Measurements from ENCODE around the gene ZSCAN2.

DNA sequence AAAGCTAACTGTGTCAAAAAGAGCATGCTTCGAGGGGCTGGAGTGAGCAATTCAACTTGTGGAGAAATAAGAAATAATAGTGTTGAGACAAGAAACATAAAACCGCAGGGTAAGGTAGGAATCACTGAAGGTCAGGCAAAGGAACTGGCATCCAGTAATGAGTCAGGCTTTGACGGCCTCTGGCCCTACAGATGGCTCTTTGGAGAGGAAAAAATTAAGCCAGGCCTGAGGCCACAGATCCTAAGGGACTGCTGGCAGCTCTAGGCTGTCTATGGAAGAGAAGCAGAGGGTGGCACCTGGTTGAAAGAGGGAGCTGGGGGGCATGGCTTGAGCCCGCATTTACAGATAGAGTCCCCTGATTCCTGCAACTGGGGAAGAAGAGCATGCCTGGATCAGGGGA, 28.6 kb upstream of the ZSCAN2 start:
- TF ChIP-seq, protein P1, sequence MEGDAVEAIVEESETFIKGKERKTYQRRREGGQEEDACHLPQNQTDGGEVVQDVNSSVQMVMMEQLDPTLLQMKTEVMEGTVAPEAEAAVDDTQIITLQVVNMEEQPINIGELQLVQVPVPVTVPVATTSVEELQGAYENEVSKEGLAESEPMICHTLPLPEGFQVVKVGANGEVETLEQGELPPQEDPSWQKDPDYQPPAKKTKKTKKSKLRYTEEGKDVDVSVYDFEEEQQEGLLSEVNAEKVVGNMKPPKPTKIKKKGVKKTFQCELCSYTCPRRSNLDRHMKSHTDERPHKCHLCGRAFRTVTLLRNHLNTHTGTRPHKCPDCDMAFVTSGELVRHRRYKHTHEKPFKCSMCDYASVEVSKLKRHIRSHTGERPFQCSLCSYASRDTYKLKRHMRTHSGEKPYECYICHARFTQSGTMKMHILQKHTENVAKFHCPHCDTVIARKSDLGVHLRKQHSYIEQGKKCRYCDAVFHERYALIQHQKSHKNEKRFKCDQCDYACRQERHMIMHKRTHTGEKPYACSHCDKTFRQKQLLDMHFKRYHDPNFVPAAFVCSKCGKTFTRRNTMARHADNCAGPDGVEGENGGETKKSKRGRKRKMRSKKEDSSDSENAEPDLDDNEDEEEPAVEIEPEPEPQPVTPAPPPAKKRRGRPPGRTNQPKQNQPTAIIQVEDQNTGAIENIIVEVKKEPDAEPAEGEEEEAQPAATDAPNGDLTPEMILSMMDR (IDR thresholded peaks at IDR 0.05) = no peak
- TF ChIP-seq EP300 (IDR thresholded peaks at IDR 0.05) (no peak), POLR2A (IDR thresholded peaks at IDR 0.05) (no peak)
